ENCODE measurements around the gene N4BP2L2.
A peak's percentile ranks its signal among the peaks of the same experiment; 100 is the strongest.
"Not testable (repeated sequence)": the region's sequence is repeated elsewhere in the genome, so short reads cannot be mapped to it uniquely, and the experiment has no call there.

Gene N4BP2L2

DNA sequence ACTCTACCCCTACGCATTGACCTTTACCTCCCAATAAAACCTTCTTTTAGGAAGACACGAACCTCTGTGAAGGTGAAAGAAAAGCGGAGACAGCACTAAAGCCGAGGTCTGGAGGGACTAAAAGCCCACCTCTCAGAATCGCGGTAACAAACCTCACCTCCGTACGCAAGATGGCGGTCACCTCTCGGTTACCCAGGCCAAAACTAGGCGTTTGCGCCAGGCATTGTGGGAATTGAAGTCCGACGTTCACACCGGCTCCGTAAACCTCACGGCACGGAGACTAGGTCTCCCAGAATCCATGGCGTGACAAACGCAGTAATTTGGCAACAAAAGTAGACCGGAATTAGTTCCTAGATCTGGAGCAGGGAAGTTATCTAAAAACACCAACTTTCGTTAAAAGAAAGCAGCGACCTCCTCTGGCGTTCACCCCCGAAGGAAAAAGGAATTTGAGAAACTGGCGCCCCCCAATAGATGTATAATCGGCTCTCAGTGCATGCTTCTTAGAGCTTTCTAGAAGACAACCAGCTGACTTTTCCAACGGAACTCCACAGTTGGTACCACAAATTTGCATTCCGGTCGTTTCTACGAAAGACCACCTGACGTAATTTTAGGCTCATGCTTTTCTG is at the start of gene N4BP2L2:
Gene N4BP2L2, minus strand, starts transcription at position 175 of the 626 bp plus-strand sequence. CDS start 1,768 bp downstream, outside the sequence.
- peak; percentile 77 to 91 (median 87) for DNase-seq

DNA sequence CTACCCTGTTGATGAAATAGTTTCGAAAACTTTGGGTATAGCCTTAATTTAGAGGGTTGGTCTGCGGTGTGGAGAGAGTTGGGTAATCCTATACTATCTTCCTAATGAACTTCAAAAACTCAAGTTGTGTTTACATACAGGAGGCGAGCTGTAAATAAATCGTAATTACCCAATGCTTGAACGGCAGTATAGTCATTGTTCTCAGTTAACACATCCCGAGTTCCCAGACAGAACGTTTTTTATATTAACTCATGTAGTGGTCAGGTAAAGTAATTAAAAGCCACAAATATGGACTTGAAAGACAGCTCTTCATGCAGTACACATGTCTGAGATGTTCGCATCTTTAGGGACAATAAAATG is 49.2 kb upstream of the N4BP2L2 start:
- DNase-seq, result no peak

DNA sequence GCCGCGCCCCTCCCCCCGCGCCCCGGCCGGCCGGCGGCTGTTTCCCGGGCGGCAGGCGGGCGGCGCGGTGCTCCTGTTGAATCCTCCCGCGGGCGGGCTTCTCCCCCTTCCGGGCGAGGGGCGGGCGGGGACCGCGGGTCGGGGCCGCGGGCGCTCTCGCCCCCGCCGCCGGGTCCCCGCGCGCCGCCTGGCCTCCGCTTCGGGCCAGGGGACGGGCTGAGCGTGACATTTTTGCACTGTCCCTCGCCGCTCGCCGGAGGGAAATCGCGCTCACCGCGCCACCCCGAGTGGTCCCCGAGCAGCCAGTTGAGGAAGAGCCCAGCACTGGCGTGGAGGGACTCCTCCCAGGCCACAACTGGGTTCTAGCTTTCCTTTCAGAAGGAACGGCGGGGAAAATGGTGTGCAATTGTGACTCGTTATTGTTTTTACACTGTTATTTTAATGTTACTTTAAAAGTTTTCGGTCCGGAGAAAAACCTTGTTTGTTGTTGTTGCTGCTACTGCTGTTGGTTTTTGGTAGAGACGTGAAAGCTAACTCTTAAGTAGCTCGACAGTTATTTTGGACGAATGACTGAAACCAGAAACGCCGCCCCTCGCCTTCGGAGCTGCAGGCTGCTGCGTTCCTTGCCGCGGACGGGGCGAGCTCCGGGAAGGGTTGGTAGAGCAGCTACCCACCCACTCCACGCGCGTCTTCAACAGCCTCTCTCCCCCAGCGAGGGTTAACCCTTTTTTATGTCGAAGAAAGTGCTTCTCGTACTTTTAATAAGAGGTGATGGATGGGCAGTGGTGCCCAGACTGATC is 48.6 kb upstream of the N4BP2L2 start:
- DNase-seq, result peak; percentile 33 to 63 (median 49)

DNA sequence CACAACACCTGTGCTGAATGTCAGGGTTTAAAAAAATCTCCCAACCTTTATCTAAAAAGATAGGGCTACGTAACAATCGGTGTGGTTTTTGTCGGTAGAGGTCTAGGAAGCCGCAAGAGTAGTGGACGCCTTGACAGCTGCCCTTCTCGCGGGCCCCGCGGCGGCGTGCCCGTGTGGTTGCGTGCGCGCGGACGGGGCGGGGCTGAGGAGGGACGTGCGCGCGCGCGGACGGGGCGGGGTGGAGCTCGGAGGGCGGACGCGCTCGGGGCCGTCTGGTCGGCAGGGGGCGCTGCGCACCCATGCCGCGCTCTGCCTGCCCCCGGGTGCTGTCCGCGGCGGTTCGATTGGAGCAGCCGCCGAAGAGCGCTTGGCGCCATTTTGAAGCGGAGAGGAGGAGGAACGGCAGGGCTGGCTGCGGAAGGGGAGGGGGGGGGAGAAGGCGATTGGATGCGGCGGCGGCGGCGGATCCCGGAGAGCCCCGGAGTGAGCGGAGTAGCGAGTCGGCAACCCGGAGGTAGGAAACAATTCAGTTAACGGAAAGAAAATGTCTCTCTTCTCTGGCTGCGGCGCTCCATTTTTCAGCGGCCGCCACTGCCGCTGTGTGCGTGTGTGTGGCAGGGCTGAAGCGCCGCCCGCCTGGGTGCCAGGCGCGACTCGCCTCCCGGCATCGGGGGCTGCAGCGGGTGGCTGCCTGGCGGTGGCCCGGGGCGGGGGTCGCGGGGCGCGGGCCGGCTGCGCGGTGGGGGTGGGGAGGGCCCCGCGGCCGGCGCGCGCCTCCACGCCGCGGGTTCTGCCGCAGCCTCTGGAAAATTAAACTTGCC is 47.7 kb upstream of the N4BP2L2 start, which contains the start of gene PDS5B:
Gene PDS5B, plus strand, starts transcription at position 373 of the 821 bp plus-strand sequence. CDS start 62,321 bp downstream, outside the sequence.
- DNase-seq, result peak; percentile 89 to 97 (median 94)

DNA sequence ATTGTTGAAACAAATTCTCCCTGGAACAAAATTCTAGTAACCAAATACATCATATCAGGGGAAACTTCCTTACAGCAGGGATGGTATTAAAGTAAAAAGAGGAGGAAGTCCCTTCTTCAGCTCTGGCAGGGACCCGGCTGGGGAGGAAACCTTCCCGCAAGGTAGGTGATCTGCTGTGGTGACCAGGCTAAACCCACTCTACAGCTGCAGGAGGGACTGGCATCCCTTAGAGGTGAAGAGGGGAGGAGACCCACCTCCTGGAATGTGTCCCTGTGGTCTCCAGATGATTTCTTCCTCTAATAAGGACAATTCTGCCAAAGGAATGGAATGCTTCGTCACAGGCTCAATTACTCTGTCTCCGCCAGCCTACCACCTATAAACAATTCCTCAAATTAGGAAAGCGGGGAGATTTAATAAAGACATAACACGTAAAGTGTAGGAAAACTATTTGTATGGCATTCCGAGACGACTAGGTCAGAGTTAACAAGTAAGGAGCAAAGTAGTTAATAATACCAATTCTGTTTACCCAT is 47.0 kb upstream of the N4BP2L2 start:
- DNase-seq, result peak in 4 of 6 experiments; percentile 1 to 41 (median 21)

DNA sequence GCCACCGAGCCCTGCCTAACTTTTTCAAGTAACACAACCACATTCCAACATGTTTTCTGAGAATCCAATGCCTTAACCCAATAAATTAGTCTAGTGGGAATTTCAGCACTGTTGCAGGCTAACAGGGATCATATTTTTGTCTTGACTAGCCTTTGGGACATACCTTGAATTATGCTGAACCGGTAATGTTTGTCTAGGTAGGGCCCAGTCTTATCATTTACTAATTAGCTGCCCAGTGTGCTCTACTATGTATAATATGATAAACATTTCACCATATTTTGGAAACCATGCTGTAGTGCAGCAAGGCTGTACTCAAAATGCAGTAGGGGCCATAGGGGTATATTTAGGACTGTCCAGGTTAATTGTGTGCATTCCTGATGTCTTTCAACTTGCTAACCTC is 44.4 kb upstream of the N4BP2L2 start:
- no peak for DNase-seq

DNA sequence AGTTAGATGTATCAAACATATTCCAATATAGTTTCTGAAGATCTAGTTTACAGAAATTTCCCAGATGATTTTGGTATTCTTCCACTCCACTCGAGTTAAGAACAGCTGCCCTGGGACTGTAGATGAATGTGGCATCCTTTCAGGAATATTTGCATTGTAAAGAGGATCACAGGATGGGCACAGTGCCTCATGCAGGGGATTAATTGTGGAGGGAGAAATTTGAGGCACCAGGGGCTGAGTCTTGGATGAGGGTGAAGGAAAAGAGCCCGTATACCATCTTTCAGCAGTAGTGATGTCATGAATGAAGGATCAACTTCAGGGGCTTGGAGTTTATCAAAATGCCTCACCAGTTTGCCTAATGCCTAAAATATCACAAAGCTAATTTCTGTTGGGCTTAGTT is 43.7 kb upstream of the N4BP2L2 start:
- DNase-seq, result no peak

DNA sequence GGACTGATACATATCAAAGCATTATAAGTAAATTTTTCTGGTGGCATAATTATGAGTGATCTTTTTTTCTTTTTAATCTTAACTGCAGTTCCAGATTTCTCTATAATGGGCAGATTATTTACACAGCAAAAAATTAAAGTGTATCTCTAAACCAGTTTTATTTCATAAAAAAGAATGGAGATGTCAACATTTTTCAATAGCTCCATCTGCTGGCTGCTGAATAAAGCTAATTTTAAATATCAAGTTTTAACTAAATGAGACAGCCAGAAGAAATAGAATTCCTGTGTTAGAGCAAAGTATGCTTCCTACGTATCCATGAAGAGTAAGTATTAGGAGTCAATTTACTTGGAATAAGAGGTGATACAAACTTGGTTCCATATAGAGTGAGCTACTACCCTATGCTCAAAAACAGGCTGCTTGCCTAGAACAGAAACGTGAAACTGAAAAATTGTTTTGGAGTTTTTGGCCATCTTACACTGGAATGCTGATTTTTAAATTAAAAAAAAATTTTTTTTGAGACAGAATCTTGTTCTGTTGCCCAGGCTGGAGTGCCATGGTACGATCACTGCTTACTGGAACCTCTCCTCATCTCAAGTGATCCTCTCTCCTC is 42.7 kb upstream of the N4BP2L2 start:
- DNase-seq, result peak in 2 of 6 experiments; percentile 13 to 40

DNA sequence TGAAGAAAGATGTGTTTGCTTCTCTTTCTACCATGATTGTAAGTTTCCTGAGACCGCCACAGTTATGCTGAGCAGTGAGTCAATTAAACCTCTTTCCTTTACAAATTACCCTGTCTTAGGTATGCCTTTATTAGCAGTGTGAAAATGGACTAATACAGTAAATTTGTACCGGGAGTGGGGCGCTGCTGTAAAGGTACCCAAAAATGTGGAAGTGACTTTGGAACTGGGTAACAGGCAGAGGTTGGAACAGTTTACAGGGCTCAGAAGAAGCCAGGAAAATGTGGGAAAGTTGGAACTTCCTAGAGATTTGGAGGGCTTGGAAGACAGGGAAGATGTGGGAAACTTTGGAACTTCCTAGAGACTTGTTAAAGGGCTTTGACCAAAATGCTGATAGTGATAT is 38.4 kb upstream of the N4BP2L2 start:
- no peak for DNase-seq

DNA sequence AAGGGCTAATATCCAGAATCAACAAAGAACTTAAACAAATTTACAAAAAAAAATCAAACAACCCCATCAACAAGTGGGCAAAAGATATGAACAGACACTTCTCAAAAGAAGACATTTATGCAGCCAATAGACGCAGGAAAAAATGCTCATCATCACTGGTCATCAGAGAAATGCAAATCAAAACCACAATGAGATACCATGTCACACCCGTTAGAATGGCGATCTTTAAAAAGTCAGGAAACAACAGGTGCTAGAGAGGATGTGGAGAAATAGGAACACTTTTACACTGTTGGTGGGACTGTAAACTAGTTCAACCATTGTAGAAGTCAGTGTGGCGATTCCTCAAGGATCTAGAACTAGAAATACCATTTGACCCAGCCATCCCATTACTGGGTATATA is 37.1 kb upstream of the N4BP2L2 start:
- not testable (repeated sequence) for DNase-seq

DNA sequence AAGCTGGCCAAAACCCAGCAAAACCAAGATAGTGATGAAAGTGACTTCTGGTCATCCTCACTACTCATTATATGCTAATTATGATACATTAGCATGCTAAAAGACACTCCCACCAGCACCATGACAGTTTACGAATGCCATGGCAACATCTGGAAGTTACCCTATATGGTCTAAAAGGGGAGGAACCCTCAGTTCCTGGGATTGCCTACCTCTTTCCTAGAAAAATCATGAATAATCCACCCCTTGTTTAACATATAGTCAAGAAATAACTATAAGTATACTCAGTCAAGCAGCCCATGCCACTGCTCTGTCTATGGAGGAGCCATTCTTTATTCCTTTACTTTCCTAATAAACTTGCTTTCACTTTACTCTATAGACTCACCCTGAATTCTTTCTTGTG is 22.2 kb upstream of the N4BP2L2 start:
- not testable (repeated sequence) for DNase-seq

DNA sequence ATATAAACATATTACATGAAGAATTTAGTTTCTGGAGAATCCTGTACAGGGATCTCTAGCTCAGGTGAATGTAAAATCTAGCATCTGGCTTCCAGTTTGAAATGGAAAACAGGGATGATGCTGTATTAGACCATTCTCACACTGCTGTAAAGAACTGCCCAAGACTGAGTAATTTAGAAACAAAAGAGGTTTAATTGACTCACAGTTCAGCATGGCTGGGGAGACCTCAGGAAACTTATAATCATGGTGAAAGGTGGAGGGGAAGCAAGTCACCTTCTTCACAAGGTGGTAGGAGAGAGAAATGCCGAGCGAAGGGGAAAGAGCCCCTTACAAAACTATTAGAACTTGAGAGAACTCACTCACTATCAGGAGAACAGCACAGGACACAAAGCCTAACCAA is 17.0 kb upstream of the N4BP2L2 start:
- no peak for DNase-seq

DNA sequence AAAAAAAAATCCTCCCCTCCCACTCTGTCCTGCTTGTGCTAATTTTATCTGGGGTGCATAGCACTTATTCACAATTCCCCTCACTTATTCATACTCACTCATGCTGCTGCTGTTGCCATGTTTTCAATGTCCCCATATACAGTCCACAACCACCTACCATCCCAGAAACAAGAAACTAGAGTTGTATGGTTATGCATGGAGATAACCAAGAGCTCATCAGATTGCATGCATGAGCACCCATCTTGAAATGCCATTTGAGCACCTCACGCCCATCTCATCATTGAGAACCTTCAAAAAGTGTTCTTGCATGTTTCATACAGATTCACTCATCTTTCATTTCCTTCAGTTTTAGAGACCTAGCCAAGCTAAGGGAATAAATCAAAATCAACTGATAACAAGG is 15.1 kb upstream of the N4BP2L2 start:
- no peak for DNase-seq

DNA sequence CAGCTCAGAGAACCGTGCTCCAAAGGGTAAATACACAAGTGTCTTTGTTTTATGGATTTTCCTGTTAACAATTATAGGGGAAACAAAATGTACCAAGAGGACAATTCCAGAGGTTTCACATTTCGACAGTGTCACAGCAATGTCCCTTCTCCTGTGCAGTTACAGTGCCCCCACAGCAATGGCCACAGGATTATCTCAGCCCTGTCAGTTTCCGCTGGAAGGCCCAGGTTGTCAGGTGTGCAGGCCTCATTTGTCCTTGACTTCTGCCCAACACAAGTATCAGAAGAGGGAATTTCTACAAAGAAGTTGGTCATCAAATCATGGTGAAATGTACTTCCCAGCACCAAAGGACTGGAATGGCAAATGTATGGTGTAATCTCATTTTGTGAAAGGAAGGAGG is 11.2 kb upstream of the N4BP2L2 start:
- DNase-seq, result no peak

DNA sequence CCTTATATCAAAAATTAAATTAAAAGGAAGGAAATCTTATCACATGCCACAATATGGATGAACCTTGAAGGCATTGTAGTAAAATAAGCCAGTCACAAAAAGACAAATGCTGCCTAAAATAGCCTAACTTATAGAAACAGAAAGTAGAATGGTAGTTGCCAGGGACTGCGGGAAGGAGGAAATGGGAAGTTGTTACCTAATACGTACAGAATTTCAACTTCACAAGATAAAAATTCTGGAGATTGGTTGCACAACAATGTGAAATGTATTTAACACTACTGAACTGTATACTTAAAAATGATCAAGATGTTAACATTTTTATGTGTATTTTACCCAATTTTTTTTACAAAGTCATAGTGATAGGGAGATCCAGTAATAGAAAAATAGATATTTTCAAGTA is 10.2 kb upstream of the N4BP2L2 start:
- DNase-seq, result no peak

DNA sequence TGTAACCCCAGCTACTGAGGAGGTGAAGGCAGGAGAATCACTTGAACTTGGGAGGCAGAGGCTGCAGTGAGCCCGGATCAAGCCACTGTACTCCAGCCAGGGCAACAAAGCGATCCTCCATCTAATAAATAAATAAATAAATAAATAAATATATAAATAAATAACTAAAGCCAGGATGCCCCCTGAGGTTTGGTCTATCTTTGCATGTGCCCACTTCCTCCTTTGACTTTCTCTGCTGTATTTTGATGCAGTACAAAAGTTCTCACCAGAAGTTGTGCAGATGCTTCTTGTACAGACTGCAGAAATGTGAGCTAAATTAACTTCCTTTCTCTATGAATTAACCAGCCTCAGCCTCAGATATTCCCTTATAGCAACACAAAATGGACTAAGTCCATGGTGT is 6.5 kb upstream of the N4BP2L2 start:
- DNase-seq, result no peak

DNA sequence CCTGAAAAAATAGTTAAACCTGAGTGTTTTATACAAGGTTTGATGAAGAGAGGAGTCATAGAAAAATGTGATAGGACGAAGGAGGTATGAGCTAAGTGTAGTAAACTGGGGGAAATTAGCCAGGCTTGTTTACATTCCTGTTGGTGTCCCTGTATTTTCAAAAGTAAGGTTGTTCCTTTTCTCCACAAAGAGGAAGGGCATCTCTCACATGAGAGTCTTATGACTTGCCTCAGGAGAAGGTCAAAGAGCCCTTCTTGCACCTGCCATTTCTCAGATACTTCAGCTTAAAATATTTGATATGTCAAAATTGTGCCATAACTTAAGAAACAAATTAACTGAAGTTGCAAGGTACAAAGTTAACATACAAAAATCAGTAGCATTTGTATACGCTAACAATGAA is 3.6 kb upstream of the N4BP2L2 start:
- DNase-seq, result no peak

DNA sequence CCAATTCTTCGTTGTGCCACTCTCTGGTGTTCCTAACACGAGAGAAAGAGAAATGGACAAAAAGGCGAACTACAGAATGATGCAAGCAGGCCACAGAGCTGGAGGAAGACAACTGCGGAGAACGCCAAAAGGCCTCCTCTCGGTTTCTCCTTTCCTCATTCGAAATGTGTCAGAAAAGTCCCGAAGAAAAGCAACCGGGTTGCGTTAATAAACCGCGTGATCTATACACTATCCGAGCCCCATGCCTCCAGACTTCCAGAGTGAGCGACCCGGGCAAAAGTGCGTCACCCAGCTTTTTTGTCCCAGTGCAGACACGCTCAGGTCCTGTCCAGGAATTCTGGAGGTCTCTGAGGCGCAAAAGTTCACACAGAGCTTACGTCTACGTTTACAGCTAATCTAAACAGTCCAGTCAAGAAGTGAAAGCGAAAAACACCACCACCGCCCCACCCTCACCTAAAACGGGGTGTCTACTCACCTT is 413 bp downstream of the N4BP2L2 start:
- peak in 2 of 6 experiments; percentile 60 to 71 for DNase-seq

DNA sequence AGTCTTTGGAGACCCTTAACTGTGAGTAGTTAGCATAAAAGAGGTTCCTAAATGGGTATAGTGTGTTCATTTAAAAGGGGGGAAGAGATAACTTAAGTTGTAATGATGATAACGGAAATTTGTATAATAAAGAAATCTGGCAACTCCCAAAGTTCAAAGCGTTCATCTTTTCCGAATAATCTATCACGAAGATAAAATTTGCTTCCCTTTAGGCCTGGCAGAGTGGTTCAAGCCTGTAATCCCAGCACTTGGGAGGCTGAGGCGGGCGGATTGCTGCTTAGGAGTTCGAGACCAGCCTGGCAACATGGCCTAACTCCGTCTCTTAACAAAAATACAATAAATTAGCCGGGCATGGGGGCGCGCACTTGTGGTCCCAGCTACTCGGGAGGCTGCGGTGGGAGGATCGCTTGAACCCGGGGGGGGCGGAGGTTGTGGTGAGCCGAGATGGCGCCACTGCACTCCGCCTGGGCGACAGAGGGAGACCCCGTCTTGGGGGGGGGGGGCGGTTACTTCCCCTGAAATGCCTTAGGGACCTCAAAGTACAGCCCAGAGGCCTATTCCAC is 934 bp downstream of the N4BP2L2 start:
- peak in 3 of 6 experiments; percentile 18 to 47 (median 19) for DNase-seq

DNA sequence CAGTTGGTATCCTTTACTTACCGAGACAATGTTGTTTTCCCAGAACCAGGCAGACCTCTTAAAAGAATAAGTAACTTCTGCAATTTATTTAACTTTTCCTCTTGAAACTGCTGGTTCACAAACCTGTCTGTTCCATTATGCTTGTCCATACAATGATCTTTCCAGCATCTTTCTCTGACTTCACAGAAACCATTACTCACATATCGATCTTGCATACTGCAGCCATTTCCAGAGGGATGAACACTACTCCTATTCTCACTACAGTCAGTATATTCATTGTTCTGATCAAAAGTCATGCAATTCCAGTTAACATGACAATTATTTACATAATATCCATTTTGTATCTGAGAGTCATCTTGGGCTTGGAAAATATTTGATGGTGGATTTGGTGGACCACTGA is 2.8 kb downstream of the N4BP2L2 start:
- no peak for DNase-seq

DNA sequence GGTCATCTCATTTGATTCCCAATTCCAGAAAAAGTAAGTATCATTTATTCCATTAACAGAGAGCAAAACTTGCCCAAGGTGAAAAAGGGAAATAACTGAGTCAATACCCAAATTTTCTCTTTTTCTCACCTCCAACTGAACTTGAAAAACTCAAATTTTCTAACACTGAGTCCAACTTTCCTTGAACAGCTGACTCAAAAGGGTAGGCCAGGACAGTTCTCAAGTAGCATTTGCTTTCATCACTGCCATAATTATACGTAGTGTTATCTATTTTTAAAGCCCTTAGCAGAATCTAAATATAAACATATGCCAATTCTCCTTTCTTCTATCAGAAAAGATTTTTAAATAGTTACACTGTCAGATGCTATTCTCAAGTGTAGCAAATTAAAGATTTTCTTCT is 3.5 kb downstream of the N4BP2L2 start:
- no peak for DNase-seq

DNA sequence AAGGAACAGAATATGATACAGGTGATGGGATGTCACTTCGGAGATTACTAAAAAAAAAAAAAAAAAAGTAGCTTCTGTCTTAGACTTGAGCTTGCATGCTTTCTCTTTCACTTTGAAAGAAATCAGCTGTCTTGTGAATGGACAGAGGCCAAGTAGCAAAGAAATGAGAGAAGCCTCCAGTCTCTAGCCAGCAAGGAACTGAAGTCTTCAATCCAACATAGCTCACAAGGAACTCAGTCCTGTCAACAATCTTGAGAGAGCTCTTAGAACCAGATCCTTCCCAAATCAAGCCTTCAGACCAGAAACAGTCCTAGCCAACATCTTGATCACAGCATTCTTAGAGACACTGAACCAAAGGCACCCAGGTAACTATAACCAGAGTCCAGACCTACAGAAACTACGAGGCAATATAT is 7.7 kb downstream of the N4BP2L2 start:
- peak in 2 of 6 experiments; percentile 14 to 35 for DNase-seq
